Upper lobe of right lung (tissue), 1 donor: ENCODE measurements around the gene ZNF165. TPM values are rescaled to one million over a fixed set of nuclear protein-coding genes. Genes with fewer than 3 reads are reported as not detected.
A peak's percentile ranks its signal among the peaks of the same experiment; 100 is the strongest.
"Not testable (repeated sequence)": the region's sequence is repeated elsewhere in the genome, so short reads cannot be mapped to it uniquely, and the experiment has no call there.

Source experiments
- ATAC-seq: fragments of 200-7000 bp; cut with Tn5 transposase; one replicate; pipeline ENCODE4 v1.9.1; 2020; ENCODE audit warnings: mild to moderate bottlenecking, moderate library complexity
- DNase-seq: peaks from one replicate; pipeline ENCODE4 v3.0.0-alpha.2; 2020
- H3K27ac ChIP-seq: fragments of 200-600 bp; one replicate; pipeline ENCODE4 v1.8.0; 2022
- H3K27me3 ChIP-seq: fragments of 200-600 bp; one replicate; pipeline ENCODE4 v1.8.0; 2022; ENCODE audit warnings: mild to moderate bottlenecking
- H3K36me3 ChIP-seq: fragments of 200-600 bp; one replicate; pipeline ENCODE4 v1.8.0; 2022
- H3K4me1 ChIP-seq: fragments of 200-600 bp; one replicate; pipeline ENCODE4 v1.8.0; 2022
- H3K4me3 ChIP-seq: fragments of 200-600 bp; one replicate; pipeline ENCODE4 v1.8.0; 2022; ENCODE audit warnings: mild to moderate bottlenecking
- H3K9me3 ChIP-seq: fragments of 200-600 bp; one replicate; pipeline ENCODE4 v1.8.0; 2022
- CTCF ChIP-seq: fragments of 200-600 bp; IDR thresholded peaks from one replicate; pipeline ENCODE4 v1.8.0; 2022; ENCODE audit warnings: antibody characterized with exemption
- intact Hi-C: fragments of 100-400 bp; cut with DNase I; formaldehyde crosslinking; loops from one replicate; pipeline ENCODE4 v1.11.0; 2022
- total RNA-seq: library from RNA; stranded (reverse); fragmentation: NEBNext Ultra II Directional; extraction: Animal tissue kit (Norgen Biotek cat#: 25700); gene quantifications from one replicate; pipeline ENCODE4 v1.2.1, GENCODE V29; 2021
- donor health status: DM: no; HTN: yes; CAD: no; lungs with severe emphysema.

ZNF165 gene
- total RNA-seq, 1 donor from 2014 or later: 2.3 TPM

GRCh38 chr6:28090917-28091586 lies 10.7 kb downstream of the ZNF165 start:
- DNase-seq (no peak), ATAC-seq (peak; percentile 67)
- Histone ChIP-seq H3K4me3 (peak overlapping the region; percentile 39), H3K4me1 (no peaks in the 10 kb centered on the region), H3K36me3 (peaks cover 3% of the 10 kb centered on the region), H3K27ac (no peak overlapping the region), H3K9me3 (peaks cover 6% of the 10 kb centered on the region), H3K27me3 (no peaks in the 10 kb centered on the region)
- intact Hi-C loops: no loop called here
- TF ChIP-seq CTCF: no peak

GRCh38 chr6:28102222-28102621 lies 21.9 kb downstream of the ZNF165 start:
- ATAC-seq, H3K36me3 ChIP-seq, H3K9me3 ChIP-seq, H3K4me3 ChIP-seq, H3K27me3 ChIP-seq, H3K27ac ChIP-seq, DNase-seq, H3K4me1 ChIP-seq, intact Hi-C loops: not testable (repeated sequence)

GRCh38 chr6:28102699-28103098 lies 22.3 kb downstream of the ZNF165 start:
- H3K27ac ChIP-seq, DNase-seq, H3K4me3 ChIP-seq, H3K4me1 ChIP-seq, intact Hi-C loops, H3K9me3 ChIP-seq, H3K27me3 ChIP-seq, H3K36me3 ChIP-seq, ATAC-seq: not testable (repeated sequence)

- ATAC-seq: peak; percentile 100
- H3K27ac ChIP-seq: peak overlapping the region; percentile 89
Observed at GRCh38 chr6:28104392-28105244, 24.2 kb downstream of the ZNF165 start.

GRCh38 chr6:28105245-28105639 lies 24.9 kb downstream of the ZNF165 start:
- peaks cover 6% of the 10 kb centered on the region for H3K4me1 ChIP-seq
- H3K36me3 ChIP-seq: no peaks in the 10 kb centered on the region
- H3K9me3 ChIP-seq: no peaks in the 10 kb centered on the region
- intact Hi-C loops: no loop called here
- H3K27me3 ChIP-seq: no peaks in the 10 kb centered on the region
- DNase-seq (no peak), ATAC-seq (no peak)
- H3K27ac ChIP-seq: peak overlapping the region; percentile 89
- no peak for TF ChIP-seq CTCF
- H3K4me3 ChIP-seq: peak overlapping the region; percentile 90

More at GRCh38 chr6:28104392-28105244, 24.2 kb downstream of the ZNF165 start:
- Histone ChIP-seq H3K9me3 (no peaks in the 10 kb centered on the region), H3K4me3 (peak overlapping the region; percentile 90), H3K27me3 (no peaks in the 10 kb centered on the region), H3K36me3 (no peaks in the 10 kb centered on the region), H3K4me1 (peaks cover 6% of the 10 kb centered on the region)
- TF ChIP-seq CTCF: peak; percentile 72
- DNase-seq: peak; percentile 93
- intact Hi-C loops: no loop called here

- H3K4me3 ChIP-seq: no peak overlapping the region
- no peak overlapping the region for H3K27ac ChIP-seq
- ATAC-seq (no peak), DNase-seq (no peak)
- no peak for TF ChIP-seq CTCF
- intact Hi-C loops: no loop called here
- peaks cover 6% of the 10 kb centered on the region for H3K4me1 ChIP-seq
- H3K36me3 ChIP-seq: no peaks in the 10 kb centered on the region
- H3K27me3 ChIP-seq: no peaks in the 10 kb centered on the region
- H3K9me3 ChIP-seq: no peaks in the 10 kb centered on the region
Observed at GRCh38 chr6:28107506-28107905, 27.1 kb downstream of the ZNF165 start.
